Measurements from ENCODE around the gene USP40. TPM values are rescaled to one million over a fixed set of nuclear protein-coding genes. Genes with fewer than 3 reads are reported as not detected.

USP40 gene
- total RNA-seq, 2 donors from 2014 or later: 12.9 to 22.4 TPM

DNA sequence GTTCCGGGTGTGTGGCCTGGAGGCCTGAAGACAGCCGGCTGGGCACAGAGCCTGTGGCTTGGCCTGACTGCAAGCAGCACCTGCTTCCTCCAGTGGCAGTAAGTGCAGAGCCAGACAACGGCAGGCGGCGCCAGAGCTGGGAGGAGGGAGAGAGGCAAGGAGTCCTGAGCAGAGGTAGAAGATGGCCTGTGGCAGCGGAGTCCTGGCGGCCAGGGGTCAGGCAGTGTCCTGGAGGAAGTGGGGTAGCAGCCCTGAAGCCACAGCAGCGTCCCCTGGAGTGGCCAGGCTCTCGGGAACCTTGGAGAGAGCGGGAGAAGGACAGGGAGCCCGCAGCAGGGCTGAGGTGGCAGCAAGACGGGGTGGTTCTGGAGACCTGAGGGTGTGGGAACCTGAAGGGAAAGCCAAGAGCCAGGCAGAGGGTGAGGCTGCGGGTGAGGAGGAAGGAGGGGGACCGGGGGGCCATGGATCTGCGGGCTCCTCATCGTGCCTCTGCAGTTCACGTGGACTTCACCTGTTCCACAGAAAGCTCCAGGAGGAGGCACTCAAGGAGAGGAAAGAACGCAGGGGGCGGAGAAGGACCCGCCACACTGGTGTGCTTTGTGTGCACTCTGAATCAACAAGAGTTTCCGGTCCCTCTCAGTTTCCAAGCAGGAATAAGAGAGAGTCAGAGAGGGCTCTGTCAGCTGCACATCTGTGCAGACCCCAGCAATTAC, 85.9 kb downstream of the USP40 start:
- WGBS, 2 experiments (ENCODE audit: insufficient coverage in 1 of 2, insufficient read length in 1 of 2): 93 to 94% methylated on average over 9 to 21 of the region's 21 CpGs
- no peak overlapping the region for H3K27ac ChIP-seq (ENCODE audit: low read depth, low read length)
- Mint-ChIP-seq H3K36me3 (ENCODE audit: low read depth) (peaks cover 42% of the 10 kb centered on the region), H3K4me1 (peaks cover 2% of the 10 kb centered on the region), H3K9me3 (peaks cover 13% of the 10 kb centered on the region), H3K4me3 (no peak overlapping the region), H3K27me3 (ENCODE audit: insufficient read depth) (no peaks in the 10 kb centered on the region), H3K27ac (peak overlapping the region; percentile 39)
- DNase-seq: no peak
- no peaks in the 10 kb centered on the region for H3K4me1 ChIP-seq (ENCODE audit: control insufficient read depth, insufficient read depth, low read length)
- H3K4me3 ChIP-seq (ENCODE audit: low read length): no peak overlapping the region
- no peak overlapping the region for H3K9ac ChIP-seq (ENCODE audit: extremely low read depth, low read length, poor library complexity, severe bottlenecking)
- H3K9me3 ChIP-seq (ENCODE audit: control insufficient read depth, low read length): peaks cover 11% of the 10 kb centered on the region
- TF ChIP-seq, protein P1, sequence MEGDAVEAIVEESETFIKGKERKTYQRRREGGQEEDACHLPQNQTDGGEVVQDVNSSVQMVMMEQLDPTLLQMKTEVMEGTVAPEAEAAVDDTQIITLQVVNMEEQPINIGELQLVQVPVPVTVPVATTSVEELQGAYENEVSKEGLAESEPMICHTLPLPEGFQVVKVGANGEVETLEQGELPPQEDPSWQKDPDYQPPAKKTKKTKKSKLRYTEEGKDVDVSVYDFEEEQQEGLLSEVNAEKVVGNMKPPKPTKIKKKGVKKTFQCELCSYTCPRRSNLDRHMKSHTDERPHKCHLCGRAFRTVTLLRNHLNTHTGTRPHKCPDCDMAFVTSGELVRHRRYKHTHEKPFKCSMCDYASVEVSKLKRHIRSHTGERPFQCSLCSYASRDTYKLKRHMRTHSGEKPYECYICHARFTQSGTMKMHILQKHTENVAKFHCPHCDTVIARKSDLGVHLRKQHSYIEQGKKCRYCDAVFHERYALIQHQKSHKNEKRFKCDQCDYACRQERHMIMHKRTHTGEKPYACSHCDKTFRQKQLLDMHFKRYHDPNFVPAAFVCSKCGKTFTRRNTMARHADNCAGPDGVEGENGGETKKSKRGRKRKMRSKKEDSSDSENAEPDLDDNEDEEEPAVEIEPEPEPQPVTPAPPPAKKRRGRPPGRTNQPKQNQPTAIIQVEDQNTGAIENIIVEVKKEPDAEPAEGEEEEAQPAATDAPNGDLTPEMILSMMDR (conservative IDR thresholded peaks at IDR 0.05): no peak
- H3K36me3 ChIP-seq (ENCODE audit: control insufficient read depth, insufficient read depth, low read length): peaks cover 31% of the 10 kb centered on the region
- H3K27me3 ChIP-seq (ENCODE audit: control insufficient read depth, insufficient read depth, low read length, poor library complexity, severe bottlenecking): no peaks in the 10 kb centered on the region

DNA sequence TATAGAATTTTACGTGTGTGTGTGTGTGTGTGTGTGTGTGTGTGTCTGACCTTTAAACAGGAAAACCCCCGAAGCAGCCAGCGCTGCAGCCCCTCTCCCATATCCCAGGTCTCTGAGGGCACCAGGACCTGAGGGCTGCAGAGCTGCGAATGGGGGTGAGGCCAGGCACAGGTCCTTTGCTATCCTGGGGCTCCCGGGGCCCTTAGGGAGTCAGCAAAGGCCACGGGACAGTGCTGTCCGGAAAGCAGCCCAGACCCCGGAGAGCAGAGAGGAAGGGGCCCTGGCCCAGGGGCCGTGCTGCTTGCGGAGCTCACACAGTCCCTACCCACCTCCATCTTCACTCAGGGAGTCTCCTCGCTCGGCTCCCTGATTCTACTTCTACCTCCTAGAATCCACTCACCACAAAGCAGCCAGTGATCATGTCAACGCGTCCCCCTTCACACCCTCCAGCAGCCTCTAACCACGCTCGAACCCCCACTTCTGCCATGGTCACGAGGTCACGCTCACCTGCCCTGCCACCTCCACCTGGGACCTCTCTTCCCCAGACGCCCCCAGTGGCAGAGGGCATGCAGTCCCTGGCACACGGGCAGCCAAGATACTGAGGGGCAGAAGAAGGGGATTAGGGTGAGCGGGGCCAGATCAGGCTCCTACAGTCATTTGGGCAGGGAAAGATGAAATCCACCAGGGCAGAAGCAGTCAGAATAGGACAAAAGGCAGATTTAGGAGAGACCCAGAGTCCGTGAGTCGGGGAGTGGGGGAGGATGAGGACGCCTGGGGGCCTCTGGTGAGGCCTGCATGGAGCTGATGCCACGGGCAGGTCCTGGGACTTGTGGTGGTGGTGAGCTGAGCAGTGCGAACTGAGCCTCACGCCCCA, 86.7 kb downstream of the USP40 start:
- Histone ChIP-seq H3K9me3 (ENCODE audit: control insufficient read depth, low read length) (peaks cover 11% of the 10 kb centered on the region), H3K4me3 (ENCODE audit: low read length) (no peak overlapping the region), H3K27ac (ENCODE audit: low read depth, low read length) (no peak overlapping the region), H3K36me3 (ENCODE audit: control insufficient read depth, insufficient read depth, low read length) (peaks cover 25% of the 10 kb centered on the region), H3K27me3 (ENCODE audit: control insufficient read depth, insufficient read depth, low read length, poor library complexity, severe bottlenecking) (no peaks in the 10 kb centered on the region), H3K9ac (ENCODE audit: extremely low read depth, low read length, poor library complexity, severe bottlenecking) (no peak overlapping the region), H3K4me1 (ENCODE audit: control insufficient read depth, insufficient read depth, low read length) (no peaks in the 10 kb centered on the region)
- H3K27ac Mint-ChIP-seq: no peak overlapping the region
- peaks cover 35% of the 10 kb centered on the region for H3K36me3 Mint-ChIP-seq (ENCODE audit: low read depth)
- H3K4me3 Mint-ChIP-seq: no peak overlapping the region
- WGBS, 2 experiments (ENCODE audit: insufficient coverage in 1 of 2, insufficient read length in 1 of 2): 91 to 100% methylated on average over 3 to 27 of the region's 27 CpGs
- no peaks in the 10 kb centered on the region for H3K27me3 Mint-ChIP-seq (ENCODE audit: insufficient read depth)
- H3K4me1 Mint-ChIP-seq: peaks cover 2% of the 10 kb centered on the region
- peaks cover 13% of the 10 kb centered on the region for H3K9me3 Mint-ChIP-seq
- no peak for DNase-seq
- TF ChIP-seq, protein P1 (conservative IDR thresholded peaks at IDR 0.05): no peak

DNA sequence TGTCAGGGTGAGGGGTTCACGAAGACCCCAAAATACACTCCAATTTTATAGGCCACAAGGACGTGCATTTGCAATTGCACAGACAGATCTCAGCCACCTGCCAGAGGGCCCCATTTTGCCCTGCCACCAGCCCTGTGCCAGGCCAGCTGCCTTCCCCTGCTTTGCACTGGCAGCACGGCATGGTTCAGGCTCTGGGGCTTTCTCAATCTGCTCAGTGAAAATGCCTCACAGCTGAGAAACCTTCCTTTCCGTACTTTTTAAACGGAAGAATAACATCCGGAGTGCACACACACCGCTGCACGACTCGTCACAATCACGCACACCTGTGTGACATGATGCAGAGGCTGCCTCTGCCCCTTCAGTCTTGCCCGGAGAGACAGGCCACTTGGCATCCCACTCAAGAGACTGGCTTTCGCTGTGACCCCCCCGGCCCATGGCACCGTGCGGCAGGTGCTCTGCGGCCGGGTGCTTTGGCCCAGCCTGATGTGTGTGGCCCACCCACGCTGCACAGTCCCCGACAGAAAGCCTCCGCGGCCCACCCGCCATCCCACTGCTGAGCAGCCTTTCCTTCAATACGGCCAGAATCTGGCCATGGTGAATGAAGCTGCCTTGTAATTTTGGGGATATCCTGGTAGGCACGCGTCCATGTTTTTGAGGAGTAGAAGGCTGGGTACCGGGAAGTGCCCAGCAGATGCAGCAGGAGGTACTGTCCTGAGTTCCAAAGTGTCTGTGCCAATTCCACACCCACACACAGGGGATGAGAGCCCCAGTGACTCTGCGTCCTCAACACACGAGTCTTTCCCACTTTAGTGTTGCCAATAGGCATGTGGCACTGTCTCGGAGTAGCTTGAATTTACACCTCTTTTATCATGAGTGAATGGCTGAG, 88.8 kb downstream of the USP40 start:
- peaks cover 3% of the 10 kb centered on the region for H3K9me3 Mint-ChIP-seq
- H3K36me3 ChIP-seq (ENCODE audit: control insufficient read depth, insufficient read depth, low read length): peaks cover 5% of the 10 kb centered on the region
- TF ChIP-seq, protein P1 (conservative IDR thresholded peaks at IDR 0.05): no peak
- H3K27ac Mint-ChIP-seq: no peak overlapping the region
- H3K9me3 ChIP-seq (ENCODE audit: control insufficient read depth, low read length): peaks cover 4% of the 10 kb centered on the region
- no peaks in the 10 kb centered on the region for H3K27me3 ChIP-seq (ENCODE audit: control insufficient read depth, insufficient read depth, low read length, poor library complexity, severe bottlenecking)
- DNase-seq: no peak
- peaks cover 2% of the 10 kb centered on the region for H3K4me1 Mint-ChIP-seq
- H3K36me3 Mint-ChIP-seq (ENCODE audit: low read depth): peaks cover 21% of the 10 kb centered on the region
- H3K4me3 ChIP-seq (ENCODE audit: low read length): no peak overlapping the region
- no peaks in the 10 kb centered on the region for H3K4me1 ChIP-seq (ENCODE audit: control insufficient read depth, insufficient read depth, low read length)
- H3K27me3 Mint-ChIP-seq (ENCODE audit: insufficient read depth): no peaks in the 10 kb centered on the region
- no peak overlapping the region for H3K9ac ChIP-seq (ENCODE audit: extremely low read depth, low read length, poor library complexity, severe bottlenecking)
- H3K27ac ChIP-seq (ENCODE audit: low read depth, low read length): no peak overlapping the region
- WGBS, 2 experiments (ENCODE audit: insufficient coverage in 1 of 2, insufficient read length in 1 of 2): 94 to 97% methylated on average over 19 to 29 of the region's 29 CpGs
- H3K4me3 Mint-ChIP-seq: no peak overlapping the region

Data from endodermal cell (in vitro differentiated cells).